ENCODE results near the gene SDK1. TPM values are rescaled to one million over a fixed set of nuclear protein-coding genes. Genes with fewer than 3 reads are reported as not detected.

Gene SDK1
- total RNA-seq, 2 experiments from 2014 or later: 0.03 to 0.05 TPM

- ChIA-PET POLR2A (no interaction called here), CTCF (no interaction called here)
- Mint-ChIP-seq H3K27ac (no peak overlapping the region), H3K9me3 (ENCODE audit: insufficient read depth) (no peaks in the 10 kb centered on the region), H3K27me3 (ENCODE audit: low read depth) (no peaks in the 10 kb centered on the region), H3K4me1 (ENCODE audit: low read depth) (no peaks in the 10 kb centered on the region), H3K4me3 (no peak overlapping the region), H3K36me3 (ENCODE audit: low read depth) (no peaks in the 10 kb centered on the region)
- DNase-seq: no peak
- ATAC-seq: no peak
Measured at GRCh38 chr7:4173615-4174014, 872.6 kb downstream of the SDK1 start.

- DNase-seq (no peak), ATAC-seq (no peak)
- no peak overlapping the region for H3K4me3 Mint-ChIP-seq
- CTCF ChIA-PET: no interaction called here
- no peaks in the 10 kb centered on the region for H3K36me3 Mint-ChIP-seq (ENCODE audit: low read depth)
- H3K9me3 Mint-ChIP-seq (ENCODE audit: insufficient read depth): no peaks in the 10 kb centered on the region
- H3K27ac Mint-ChIP-seq: no peak overlapping the region
- POLR2A ChIA-PET: no interaction called here
- no peaks in the 10 kb centered on the region for H3K27me3 Mint-ChIP-seq (ENCODE audit: low read depth)
- H3K4me1 Mint-ChIP-seq (ENCODE audit: low read depth): no peaks in the 10 kb centered on the region
Measured at GRCh38 chr7:4174016-4174415, 873.0 kb downstream of the SDK1 start.

GRCh38 chr7:4174451-4174850 is 873.4 kb downstream of the SDK1 start:
- ChIA-PET POLR2A (no interaction called here), CTCF (no interaction called here)
- no peaks in the 10 kb centered on the region for H3K27me3 Mint-ChIP-seq (ENCODE audit: low read depth)
- no peaks in the 10 kb centered on the region for H3K4me1 Mint-ChIP-seq (ENCODE audit: low read depth)
- ATAC-seq (no peak), DNase-seq (no peak)
- H3K4me3 Mint-ChIP-seq: no peak overlapping the region
- no peaks in the 10 kb centered on the region for H3K36me3 Mint-ChIP-seq (ENCODE audit: low read depth)
- H3K9me3 Mint-ChIP-seq (ENCODE audit: insufficient read depth): no peaks in the 10 kb centered on the region
- H3K27ac Mint-ChIP-seq: no peak overlapping the region

GRCh38 chr7:4174884-4175283 is 873.8 kb downstream of the SDK1 start:
- CTCF ChIA-PET: no interaction called here
- Mint-ChIP-seq H3K9me3 (ENCODE audit: insufficient read depth) (no peaks in the 10 kb centered on the region), H3K4me3 (no peak overlapping the region), H3K27ac (no peak overlapping the region), H3K27me3 (ENCODE audit: low read depth) (no peaks in the 10 kb centered on the region), H3K36me3 (ENCODE audit: low read depth) (no peaks in the 10 kb centered on the region), H3K4me1 (ENCODE audit: low read depth) (no peaks in the 10 kb centered on the region)
- DNase-seq: no peak
- ATAC-seq: no peak
- POLR2A ChIA-PET: no interaction called here

- Mint-ChIP-seq H3K27me3 (ENCODE audit: low read depth) (no peaks in the 10 kb centered on the region), H3K36me3 (ENCODE audit: low read depth) (no peaks in the 10 kb centered on the region), H3K27ac (no peak overlapping the region), H3K4me1 (ENCODE audit: low read depth) (no peaks in the 10 kb centered on the region), H3K4me3 (no peak overlapping the region), H3K9me3 (ENCODE audit: insufficient read depth) (no peaks in the 10 kb centered on the region)
- CTCF ChIA-PET: no interaction called here
- DNase-seq (no peak), ATAC-seq (no peak)
- POLR2A ChIA-PET: no interaction called here
Measured at GRCh38 chr7:4175346-4175973, 874.4 kb downstream of the SDK1 start.

- H3K9me3 Mint-ChIP-seq (ENCODE audit: insufficient read depth): no peaks in the 10 kb centered on the region
- no peaks in the 10 kb centered on the region for H3K36me3 Mint-ChIP-seq (ENCODE audit: low read depth)
- H3K27ac Mint-ChIP-seq: no peak overlapping the region
- no peak overlapping the region for H3K4me3 Mint-ChIP-seq
- H3K4me1 Mint-ChIP-seq (ENCODE audit: low read depth): no peaks in the 10 kb centered on the region
- ChIA-PET POLR2A (no interaction called here), CTCF (no interaction called here)
- H3K27me3 Mint-ChIP-seq (ENCODE audit: low read depth): no peaks in the 10 kb centered on the region
- no peak for ATAC-seq
- DNase-seq: no peak
Measured at GRCh38 chr7:4177001-4177400, 875.9 kb downstream of the SDK1 start.

- no peaks in the 10 kb centered on the region for H3K36me3 Mint-ChIP-seq (ENCODE audit: low read depth)
- no peaks in the 10 kb centered on the region for H3K9me3 Mint-ChIP-seq (ENCODE audit: insufficient read depth)
- no peak overlapping the region for H3K4me3 Mint-ChIP-seq
- no peak for DNase-seq
- H3K27me3 Mint-ChIP-seq (ENCODE audit: low read depth): no peaks in the 10 kb centered on the region
- H3K27ac Mint-ChIP-seq: no peak overlapping the region
- no peak for ATAC-seq
- H3K4me1 Mint-ChIP-seq (ENCODE audit: low read depth): no peaks in the 10 kb centered on the region
- ChIA-PET POLR2A (no interaction called here), CTCF (no interaction called here)
Measured at GRCh38 chr7:4178416-4178815, 877.4 kb downstream of the SDK1 start.

GRCh38 chr7:4178916-4179687 is 878.0 kb downstream of the SDK1 start:
- POLR2A ChIA-PET: interaction anchor here (0.6 kb wide), 1 partner anchor 75 kb away, joined by 3 read pairs; no protein-coding TSS in a partner anchor
- no peaks in the 10 kb centered on the region for H3K27me3 Mint-ChIP-seq (ENCODE audit: low read depth)
- no peaks in the 10 kb centered on the region for H3K4me1 Mint-ChIP-seq (ENCODE audit: low read depth)
- H3K9me3 Mint-ChIP-seq (ENCODE audit: insufficient read depth): no peaks in the 10 kb centered on the region
- CTCF ChIA-PET: no interaction called here
- H3K4me3 Mint-ChIP-seq: no peak overlapping the region
- H3K36me3 Mint-ChIP-seq (ENCODE audit: low read depth): no peaks in the 10 kb centered on the region
- ATAC-seq (no peak), DNase-seq (no peak)
- H3K27ac Mint-ChIP-seq: no peak overlapping the region

- CTCF ChIA-PET: no interaction called here
- H3K4me3 Mint-ChIP-seq: no peak overlapping the region
- no peaks in the 10 kb centered on the region for H3K27me3 Mint-ChIP-seq (ENCODE audit: low read depth)
- H3K36me3 Mint-ChIP-seq (ENCODE audit: low read depth): no peaks in the 10 kb centered on the region
- DNase-seq (no peak), ATAC-seq (no peak)
- no peaks in the 10 kb centered on the region for H3K9me3 Mint-ChIP-seq (ENCODE audit: insufficient read depth)
- no peaks in the 10 kb centered on the region for H3K4me1 Mint-ChIP-seq (ENCODE audit: low read depth)
- POLR2A ChIA-PET: interaction anchor here (0.6 kb wide), 1 partner anchor 75 kb away, joined by 3 read pairs; no protein-coding TSS in a partner anchor
- H3K27ac Mint-ChIP-seq: no peak overlapping the region
Measured at GRCh38 chr7:4179688-4180380, 878.8 kb downstream of the SDK1 start.

- ATAC-seq (no peak), DNase-seq (no peak)
- no peak overlapping the region for H3K27ac Mint-ChIP-seq
- no peak overlapping the region for H3K4me3 Mint-ChIP-seq
- H3K9me3 Mint-ChIP-seq (ENCODE audit: insufficient read depth): no peaks in the 10 kb centered on the region
- peaks cover 1% of the 10 kb centered on the region for H3K4me1 Mint-ChIP-seq (ENCODE audit: low read depth)
- ChIA-PET POLR2A (no interaction called here), CTCF (no interaction called here)
- H3K27me3 Mint-ChIP-seq (ENCODE audit: low read depth): no peaks in the 10 kb centered on the region
- H3K36me3 Mint-ChIP-seq (ENCODE audit: low read depth): no peaks in the 10 kb centered on the region
Measured at GRCh38 chr7:4181446-4181845, 880.4 kb downstream of the SDK1 start.

GRCh38 chr7:4182605-4183300 is 881.7 kb downstream of the SDK1 start:
- ChIA-PET CTCF (no interaction called here), POLR2A (no interaction called here)
- H3K9me3 Mint-ChIP-seq (ENCODE audit: insufficient read depth): no peaks in the 10 kb centered on the region
- H3K4me3 Mint-ChIP-seq: no peak overlapping the region
- no peak overlapping the region for H3K27ac Mint-ChIP-seq
- no peaks in the 10 kb centered on the region for H3K36me3 Mint-ChIP-seq (ENCODE audit: low read depth)
- H3K4me1 Mint-ChIP-seq (ENCODE audit: low read depth): peaks cover 1% of the 10 kb centered on the region
- H3K27me3 Mint-ChIP-seq (ENCODE audit: low read depth): no peaks in the 10 kb centered on the region
- ATAC-seq: no peak
- DNase-seq: no peak

GRCh38 chr7:4184653-4185052 is 883.6 kb downstream of the SDK1 start:
- no peak overlapping the region for H3K4me3 Mint-ChIP-seq
- ChIA-PET CTCF (no interaction called here), POLR2A (no interaction called here)
- ATAC-seq (no peak), DNase-seq (no peak)
- no peaks in the 10 kb centered on the region for H3K27me3 Mint-ChIP-seq (ENCODE audit: low read depth)
- H3K9me3 Mint-ChIP-seq (ENCODE audit: insufficient read depth): no peaks in the 10 kb centered on the region
- H3K4me1 Mint-ChIP-seq (ENCODE audit: low read depth): peaks cover 1% of the 10 kb centered on the region
- no peak overlapping the region for H3K27ac Mint-ChIP-seq
- no peaks in the 10 kb centered on the region for H3K36me3 Mint-ChIP-seq (ENCODE audit: low read depth)

Data from activated CD8-positive, alpha-beta T cell treated with anti-CD3 and anti-CD28 coated beads, Interleukin-2, amount 10 ng/mL, durations not matched to agents 7 days and 5 days (primary cell).